Ammon's horn (tissue), 1 donor: Measurements from ENCODE around the gene ST3GAL2.
"Not testable (repeated sequence)": the region's sequence is repeated elsewhere in the genome, so short reads cannot be mapped to it uniquely, and the experiment has no call there.

Experiments
- DNase-seq: peaks from one replicate; pipeline ENCODE4 v3.0.0-alpha.2; 2016; ENCODE audit warnings: low spot score

The ST3GAL2 gene

GRCh38 chr16:70332728-70333127 lies 106.2 kb downstream of the ST3GAL2 start:
- DNase-seq: not testable (repeated sequence)

- DNase-seq: no peak
These were observed 107.1 kb downstream of the ST3GAL2 start for GRCh38 chr16:70331588-70332358.

GRCh38 chr16:70331091-70331490 lies 107.8 kb downstream of the ST3GAL2 start:
- no peak for DNase-seq
